ENCODE measurements around the gene NIT2. TPM values are rescaled to one million over a fixed set of nuclear protein-coding genes. Genes with fewer than 3 reads are reported as not detected.

The NIT2 gene
- polyA plus RNA-seq, 1 donor from 2014 or later: 55.6 TPM

DNA sequence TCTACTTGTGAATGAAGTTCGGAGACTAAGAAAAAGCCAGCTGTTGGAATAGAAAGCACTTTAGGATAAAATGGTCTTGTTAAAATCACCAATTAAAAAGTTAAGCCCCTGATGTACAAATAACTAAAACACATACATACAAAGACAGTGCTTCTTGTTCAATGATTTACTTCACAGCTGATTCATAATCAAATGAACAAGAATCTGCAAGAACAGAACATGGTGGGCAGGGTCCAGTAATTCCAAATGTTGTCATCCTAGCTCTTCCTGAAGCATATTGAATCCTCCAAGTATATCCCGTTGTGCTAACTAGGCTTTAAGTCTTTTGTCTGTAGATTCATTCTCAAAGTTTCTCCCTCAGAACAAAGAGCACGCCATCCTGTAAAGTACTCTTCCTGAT lies 24.5 kb downstream of the NIT2 start:
- Mint-ChIP-seq H3K4me1 (no peaks in the 10 kb centered on the region), H3K4me3 (no peak overlapping the region), H3K27me3 (no peaks in the 10 kb centered on the region), H3K27ac (no peak overlapping the region), H3K9me3 (peaks cover 0 to 4% (median 3%) of the 10 kb centered on the region in 3 donors), H3K36me3 (peaks cover 13% of the 10 kb centered on the region)

DNA sequence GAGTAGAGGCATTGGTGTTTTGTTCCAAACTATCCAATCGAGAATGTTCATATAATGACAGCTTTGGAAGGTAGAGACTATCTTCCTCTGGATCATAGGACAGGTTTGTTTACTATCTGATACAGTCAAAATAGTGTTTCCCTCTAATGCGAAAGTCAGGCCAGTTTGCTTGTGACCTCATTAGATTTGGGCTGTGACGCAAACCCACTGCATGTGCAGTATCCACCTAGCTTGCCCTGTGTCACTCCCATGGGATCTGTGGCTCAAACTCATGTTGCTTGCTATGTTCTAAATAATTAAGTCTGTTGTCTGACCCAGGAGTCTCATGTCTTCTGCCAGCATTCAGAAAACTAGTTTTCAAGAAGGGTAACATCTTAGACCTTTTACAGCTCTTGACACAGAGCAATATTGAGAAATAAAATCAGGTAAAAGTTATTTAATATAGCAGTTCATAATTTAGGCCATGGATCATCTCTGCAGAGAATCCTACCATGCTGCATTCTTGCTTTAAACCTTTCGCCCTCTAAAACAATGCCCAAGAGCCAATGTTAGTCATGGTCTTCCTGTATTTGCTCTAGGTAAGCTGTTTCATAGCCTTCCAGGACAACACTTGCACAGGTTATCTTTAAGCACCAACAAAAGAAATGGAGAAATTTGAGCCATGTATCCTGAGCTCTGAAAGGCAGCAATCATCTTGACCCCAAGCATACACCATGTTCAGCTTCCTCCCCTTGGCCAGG lies 26.4 kb downstream of the NIT2 start:
- no peaks in the 10 kb centered on the region for H3K4me1 Mint-ChIP-seq
- peaks cover 0 to 4% (median 3%) of the 10 kb centered on the region in 3 donors for H3K9me3 Mint-ChIP-seq
- no peak overlapping the region for H3K4me3 Mint-ChIP-seq
- peaks cover 13% of the 10 kb centered on the region for H3K36me3 Mint-ChIP-seq
- H3K27me3 Mint-ChIP-seq: no peaks in the 10 kb centered on the region
- no peak overlapping the region for H3K27ac Mint-ChIP-seq

DNA sequence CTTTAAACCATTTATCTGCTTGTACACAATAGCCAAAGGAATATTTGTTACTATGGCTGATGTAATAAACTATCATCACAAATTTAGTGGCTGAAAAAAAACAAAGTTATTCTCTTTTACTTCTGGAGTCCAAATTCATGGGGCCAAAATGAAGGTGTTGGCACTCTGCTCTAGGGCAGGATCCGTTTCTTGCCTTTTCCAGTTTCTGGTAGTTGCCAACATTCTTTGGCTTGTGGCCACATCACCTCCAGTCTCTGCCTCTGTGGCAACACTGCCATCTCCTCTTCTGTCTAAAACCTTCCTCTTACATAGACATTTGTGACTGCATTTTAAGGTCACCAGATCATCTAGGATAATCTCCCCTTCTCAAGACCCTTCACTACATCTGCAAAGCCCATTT lies 27.3 kb downstream of the NIT2 start:
- H3K36me3 Mint-ChIP-seq: peaks cover 13% of the 10 kb centered on the region
- H3K9me3 Mint-ChIP-seq: peaks cover 0 to 4% (median 3%) of the 10 kb centered on the region in 3 donors
- no peaks in the 10 kb centered on the region for H3K27me3 Mint-ChIP-seq
- H3K27ac Mint-ChIP-seq: no peak overlapping the region
- H3K4me1 Mint-ChIP-seq: no peaks in the 10 kb centered on the region
- no peak overlapping the region for H3K4me3 Mint-ChIP-seq

DNA sequence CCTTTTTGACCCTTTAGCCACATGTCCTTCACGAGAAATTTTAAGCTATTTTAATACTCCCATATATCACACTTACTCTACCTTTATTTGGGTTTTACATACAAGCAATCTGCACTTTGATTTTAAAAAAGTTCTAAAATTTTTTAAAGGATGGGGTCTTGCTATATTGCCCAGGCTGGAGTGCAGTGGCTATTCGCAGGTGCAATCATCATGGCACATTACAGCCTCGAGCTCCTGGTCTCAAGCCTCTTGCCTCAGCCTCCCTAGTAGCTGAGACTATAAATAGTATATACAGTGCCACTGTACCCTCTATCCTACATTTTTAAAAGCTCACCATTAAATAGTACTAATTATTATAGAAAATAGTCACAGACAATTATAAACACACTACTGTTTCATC lies 29.9 kb downstream of the NIT2 start:
- no peaks in the 10 kb centered on the region for H3K27me3 Mint-ChIP-seq
- peaks cover 0 to 4% (median 3%) of the 10 kb centered on the region in 3 donors for H3K9me3 Mint-ChIP-seq
- H3K4me1 Mint-ChIP-seq: no peaks in the 10 kb centered on the region
- H3K4me3 Mint-ChIP-seq: no peak overlapping the region
- H3K27ac Mint-ChIP-seq: no peak overlapping the region
- peaks cover 16% of the 10 kb centered on the region for H3K36me3 Mint-ChIP-seq

DNA sequence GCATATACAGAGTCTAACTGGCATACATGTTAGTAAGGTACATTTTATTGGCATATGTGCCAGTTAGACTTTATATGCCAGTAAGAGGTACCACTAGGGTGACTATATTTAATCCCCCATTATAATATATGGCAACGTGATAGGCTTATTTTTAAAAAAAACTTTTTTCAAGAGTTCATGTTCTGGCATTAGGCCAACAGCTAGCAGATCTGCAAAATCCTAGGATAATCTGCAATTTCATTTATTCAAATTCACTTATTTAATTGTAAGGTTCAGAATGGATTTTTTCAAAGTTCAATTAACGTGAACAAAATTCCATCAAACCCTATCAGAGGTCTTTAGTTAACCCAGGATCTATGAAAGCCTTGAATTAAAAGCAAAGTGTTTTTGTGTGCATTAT lies 31.9 kb downstream of the NIT2 start:
- Mint-ChIP-seq H3K27me3 (no peaks in the 10 kb centered on the region), H3K27ac (no peak overlapping the region), H3K9me3 (peaks cover 0 to 4% (median 3%) of the 10 kb centered on the region in 3 donors), H3K36me3 (peaks cover 13% of the 10 kb centered on the region), H3K4me1 (no peaks in the 10 kb centered on the region), H3K4me3 (no peak overlapping the region)

DNA sequence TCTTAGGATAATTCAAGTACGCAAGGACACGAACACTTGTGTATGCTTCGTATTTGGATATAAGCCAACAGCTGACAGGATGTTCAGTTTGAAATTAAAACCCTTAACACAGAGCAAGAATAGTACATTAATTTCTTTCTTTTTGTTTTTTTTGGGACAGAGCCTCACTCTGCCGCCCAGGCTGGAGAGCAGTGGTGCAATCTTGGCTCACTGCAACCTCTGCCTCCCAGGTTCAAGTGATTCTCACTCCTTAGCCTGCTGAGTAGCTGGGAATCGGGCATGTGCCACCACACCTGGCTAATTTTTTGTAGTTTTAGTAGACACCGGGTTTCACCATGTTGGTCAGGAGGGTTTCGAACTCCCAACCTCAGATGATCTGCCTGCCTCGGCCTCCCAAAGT lies 33.9 kb downstream of the NIT2 start:
- Mint-ChIP-seq H3K4me3 (no peak overlapping the region), H3K27me3 (no peaks in the 10 kb centered on the region), H3K36me3 (peaks cover 9% of the 10 kb centered on the region), H3K4me1 (no peaks in the 10 kb centered on the region), H3K27ac (no peak overlapping the region), H3K9me3 (no peaks in the 10 kb centered on the region)

DNA sequence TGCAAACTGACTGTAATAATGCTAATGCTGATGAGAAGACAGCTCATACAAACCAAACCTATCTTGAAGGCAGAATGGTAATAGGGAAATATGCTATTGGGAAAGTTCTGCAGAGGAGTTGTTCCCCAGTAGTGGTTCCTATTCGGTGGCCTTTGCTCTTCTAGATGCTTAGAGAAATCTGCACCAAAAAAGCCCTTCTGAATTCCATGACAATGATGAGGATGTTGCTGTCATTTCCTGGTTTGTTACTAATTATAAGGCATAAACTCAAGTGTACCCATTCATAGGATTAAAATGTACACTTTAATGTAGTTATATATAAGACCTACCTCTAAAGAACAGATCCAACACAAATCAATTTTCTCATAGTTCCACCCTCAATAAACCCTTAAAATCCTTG lies 36.2 kb downstream of the NIT2 start:
- peak overlapping the region in 1 of 3 donors; percentile 7 for H3K27ac Mint-ChIP-seq
- H3K4me3 Mint-ChIP-seq: no peak overlapping the region
- H3K4me1 Mint-ChIP-seq: no peaks in the 10 kb centered on the region
- peaks cover 6% of the 10 kb centered on the region for H3K36me3 Mint-ChIP-seq
- H3K27me3 Mint-ChIP-seq: no peaks in the 10 kb centered on the region
- no peaks in the 10 kb centered on the region for H3K9me3 Mint-ChIP-seq

DNA sequence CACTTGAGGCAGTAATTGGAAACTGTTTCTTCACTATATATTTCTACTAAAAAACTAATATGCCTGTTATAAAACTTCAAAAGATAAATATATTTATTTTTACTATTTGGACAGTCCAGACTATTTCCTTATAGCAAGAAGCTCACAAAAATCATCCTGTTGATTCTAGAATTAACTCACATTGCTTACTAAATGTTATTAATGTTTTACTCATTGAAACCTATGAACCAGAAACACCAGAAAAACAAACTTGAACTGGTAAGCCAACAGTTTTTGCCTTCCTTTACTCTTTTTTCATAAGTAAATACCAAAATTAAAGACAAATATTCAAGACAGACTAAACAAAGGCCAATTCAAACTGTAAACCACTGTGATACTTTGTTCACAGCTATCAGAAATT lies 40.0 kb downstream of the NIT2 start:
- H3K36me3 Mint-ChIP-seq: peaks cover 7% of the 10 kb centered on the region
- H3K27me3 Mint-ChIP-seq: no peaks in the 10 kb centered on the region
- H3K27ac Mint-ChIP-seq: no peak overlapping the region
- H3K9me3 Mint-ChIP-seq: no peaks in the 10 kb centered on the region
- no peak overlapping the region for H3K4me3 Mint-ChIP-seq
- H3K4me1 Mint-ChIP-seq: no peaks in the 10 kb centered on the region

DNA sequence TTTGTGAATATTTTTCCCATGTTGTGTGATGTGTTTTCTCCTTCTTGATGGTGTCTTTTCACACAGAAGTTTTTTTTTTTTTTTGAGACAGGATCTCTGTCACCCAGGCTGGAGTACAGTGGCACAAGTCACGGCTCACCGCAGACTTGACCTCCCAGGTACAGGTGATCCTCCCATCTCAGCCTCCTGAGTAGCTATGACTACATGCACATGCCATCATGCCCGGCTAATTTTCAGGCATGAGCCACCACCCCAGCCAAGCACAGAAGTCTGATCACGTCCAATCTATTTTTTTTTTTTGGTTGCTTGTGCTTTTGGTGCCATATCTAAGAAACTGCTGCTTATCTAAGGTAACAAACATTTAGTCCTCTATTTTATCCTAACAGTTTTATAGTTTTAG lies 41.7 kb downstream of the NIT2 start:
- Mint-ChIP-seq H3K4me1 (no peaks in the 10 kb centered on the region), H3K9me3 (no peaks in the 10 kb centered on the region), H3K27me3 (no peaks in the 10 kb centered on the region), H3K27ac (peak overlapping the region in 1 of 3 donors; percentile 16), H3K4me3 (no peak overlapping the region), H3K36me3 (peaks cover 7% of the 10 kb centered on the region)

DNA sequence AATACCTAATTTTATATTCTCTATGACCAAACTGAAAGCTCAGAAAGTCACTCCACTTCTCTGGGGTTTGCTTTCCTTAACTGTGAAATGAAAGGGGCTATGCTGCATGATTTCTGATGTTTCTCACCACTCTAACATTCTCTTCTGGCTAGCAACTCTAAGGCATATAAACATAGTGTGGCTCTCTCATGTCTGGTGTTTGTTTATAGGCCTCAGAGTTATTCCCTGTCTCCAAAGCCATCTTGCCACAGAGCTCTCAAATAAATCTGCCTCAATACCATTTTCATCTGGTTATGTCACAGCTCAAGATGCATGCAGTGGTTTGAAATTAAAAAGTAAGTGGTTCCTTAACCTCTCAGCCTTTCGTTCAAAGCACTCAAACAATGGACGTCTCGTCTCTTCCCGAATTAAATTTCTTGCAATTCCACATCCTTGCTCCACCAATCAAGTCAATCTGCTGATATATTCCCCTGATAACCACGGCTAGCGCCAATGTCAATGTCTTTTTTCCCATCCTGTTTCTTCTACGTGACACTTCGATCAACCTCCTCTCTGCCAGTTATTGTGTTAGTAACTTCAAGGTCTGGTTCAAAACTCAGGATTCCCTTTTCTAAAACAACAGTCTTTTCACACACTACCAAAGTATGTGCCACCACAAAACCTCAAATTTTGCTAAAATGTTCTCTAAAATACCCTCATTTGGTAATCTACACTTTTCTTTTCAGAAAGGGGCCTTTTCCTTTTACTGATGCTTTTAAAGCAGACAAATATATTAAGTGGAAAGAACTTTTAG lies 50.4 kb downstream of the NIT2 start:
- Mint-ChIP-seq H3K4me3 (no peak overlapping the region), H3K36me3 (peaks cover 8% of the 10 kb centered on the region), H3K27me3 (no peaks in the 10 kb centered on the region), H3K4me1 (peaks cover 0 to 5% (median 5%) of the 10 kb centered on the region in 3 donors), H3K9me3 (peaks cover 0 to 8% (median 2%) of the 10 kb centered on the region in 3 donors), H3K27ac (no peak overlapping the region)

DNA sequence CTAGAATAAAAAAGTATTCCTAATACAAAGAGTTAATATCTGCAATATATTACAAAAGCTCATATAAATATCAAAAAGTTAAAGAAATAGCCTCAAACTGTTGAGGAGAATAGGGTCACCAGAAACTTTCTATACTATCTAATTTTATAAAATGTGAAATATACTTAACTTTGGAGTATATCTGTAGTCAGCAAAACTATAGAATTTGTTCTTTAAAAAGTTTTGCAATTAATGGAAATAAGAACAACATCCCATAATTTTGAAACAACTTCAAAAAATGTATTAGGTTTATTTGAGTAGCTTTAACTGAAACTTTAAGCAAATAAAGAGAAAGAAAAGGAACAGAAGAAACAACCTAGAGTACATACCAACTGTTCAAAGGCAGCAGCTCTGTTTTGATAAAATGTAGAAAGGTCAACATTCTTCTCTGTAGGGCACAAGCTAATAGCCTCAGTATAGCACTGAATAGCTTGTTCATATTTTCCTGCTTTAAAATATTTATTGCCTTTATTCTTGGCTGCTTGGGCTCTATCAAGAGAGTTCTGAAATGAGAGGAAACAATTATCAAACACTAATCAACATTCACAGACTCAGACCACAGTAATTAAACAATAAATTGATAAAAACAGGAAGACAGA lies 52.0 kb downstream of the NIT2 start:
- Mint-ChIP-seq H3K9me3 (peaks cover 0 to 8% (median 2%) of the 10 kb centered on the region in 3 donors), H3K36me3 (peaks cover 8% of the 10 kb centered on the region), H3K4me1 (peaks cover 0 to 5% (median 5%) of the 10 kb centered on the region in 3 donors), H3K4me3 (no peak overlapping the region), H3K27me3 (no peaks in the 10 kb centered on the region), H3K27ac (no peak overlapping the region)

DNA sequence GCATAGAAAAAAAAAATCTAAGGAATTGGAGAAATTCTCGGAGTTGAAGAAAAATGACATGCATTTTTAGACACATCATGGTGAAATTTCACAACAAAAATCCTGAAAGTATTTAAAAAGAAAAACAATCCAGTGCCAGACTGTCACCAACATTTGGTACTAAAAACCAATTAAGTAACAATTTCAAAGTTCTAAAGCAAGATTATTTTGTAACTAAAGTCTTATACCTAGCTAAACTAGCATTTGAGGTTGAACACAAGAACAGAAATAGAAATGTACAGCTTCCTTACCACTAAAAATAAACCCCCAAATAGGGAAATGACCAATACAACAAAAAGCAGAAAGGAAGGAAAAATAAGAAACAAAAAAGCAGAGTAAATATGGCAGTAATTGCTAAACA lies 54.5 kb downstream of the NIT2 start:
- Mint-ChIP-seq H3K9me3 (peaks cover 0 to 8% (median 2%) of the 10 kb centered on the region in 3 donors), H3K4me3 (no peak overlapping the region), H3K27ac (no peak overlapping the region), H3K4me1 (peaks cover 4 to 13% (median 9%) of the 10 kb centered on the region in 3 donors), H3K27me3 (no peaks in the 10 kb centered on the region), H3K36me3 (peaks cover 8% of the 10 kb centered on the region)

DNA sequence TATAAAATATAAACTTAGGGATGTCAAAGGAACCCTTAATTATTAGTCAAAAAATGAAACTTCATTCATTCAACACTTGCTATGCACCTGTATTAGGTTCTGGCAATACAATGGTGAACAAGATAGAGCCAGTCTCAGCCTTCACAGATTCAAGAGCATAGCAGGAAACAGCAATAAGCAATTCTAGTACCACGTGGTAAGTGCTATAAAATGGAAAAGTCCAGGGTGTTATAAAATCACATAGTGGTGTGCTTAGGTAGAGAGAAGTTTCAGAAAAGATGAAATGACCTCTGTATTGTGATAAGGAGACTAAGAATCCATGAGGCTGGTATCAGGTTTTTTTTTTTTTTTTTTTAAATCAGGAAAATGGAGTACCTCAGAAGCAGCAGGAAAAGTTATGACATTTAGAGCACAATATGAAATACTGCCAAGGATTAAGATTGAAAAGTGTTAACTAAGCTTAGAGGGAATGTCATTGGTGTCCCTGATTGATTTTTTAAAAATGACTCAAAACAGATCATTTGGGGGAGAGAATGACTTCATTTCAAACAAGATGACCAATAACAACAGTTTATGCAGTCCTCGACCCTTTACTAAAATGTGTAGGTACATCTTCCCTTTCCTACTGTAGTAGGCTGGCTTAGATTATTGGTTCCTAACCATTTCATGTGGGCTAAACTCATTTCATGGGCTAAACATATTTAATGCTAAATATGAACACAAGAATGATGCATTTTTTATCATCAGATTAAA lies 61.3 kb downstream of the NIT2 start:
- Mint-ChIP-seq H3K4me1 (peaks cover 23 to 42% (median 26%) of the 10 kb centered on the region in 3 donors), H3K27me3 (no peaks in the 10 kb centered on the region), H3K27ac (no peak overlapping the region)

DNA sequence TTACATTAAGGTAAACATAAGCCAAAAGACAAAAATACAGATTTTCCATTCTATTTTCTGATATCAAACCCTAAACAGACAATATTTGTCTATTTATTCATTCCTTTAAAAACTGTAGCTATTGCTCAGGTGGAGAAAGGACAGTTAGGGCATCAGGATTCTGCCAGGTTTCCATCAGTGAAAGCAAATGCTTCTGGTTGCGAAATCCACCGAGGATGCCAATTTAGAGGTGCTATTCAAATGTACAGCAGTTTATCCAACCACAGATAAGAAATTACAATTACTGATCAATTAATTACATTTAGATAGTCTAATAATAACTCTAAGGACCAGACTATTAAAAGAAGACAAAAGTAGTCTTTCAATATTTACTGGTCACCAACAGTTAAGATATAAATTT lies 62.4 kb downstream of the NIT2 start:
- H3K27ac Mint-ChIP-seq: no peak overlapping the region
- no peaks in the 10 kb centered on the region for H3K27me3 Mint-ChIP-seq
- H3K4me1 Mint-ChIP-seq: peaks cover 31 to 44% (median 32%) of the 10 kb centered on the region in 3 donors
- H3K9me3 Mint-ChIP-seq: no peaks in the 10 kb centered on the region
- H3K36me3 Mint-ChIP-seq: peaks cover 2% of the 10 kb centered on the region
- peak overlapping the region in 1 of 4 donors; percentile 39 for H3K4me3 Mint-ChIP-seq

More for the DNA sequence above, 61.3 kb downstream of the NIT2 start:
- H3K36me3 Mint-ChIP-seq: peaks cover 2% of the 10 kb centered on the region
- no peaks in the 10 kb centered on the region for H3K9me3 Mint-ChIP-seq
- peak overlapping the region in 1 of 4 donors; percentile 58 for H3K4me3 Mint-ChIP-seq
